ENCODE results near the gene FHL5. TPM values are rescaled to one million over a fixed set of nuclear protein-coding genes. Genes with fewer than 3 reads are reported as not detected.
A peak's percentile ranks its signal among the peaks of the same experiment; 100 is the strongest.
"Not testable (repeated sequence)": the region's sequence is repeated elsewhere in the genome, so short reads cannot be mapped to it uniquely, and the experiment has no call there.

Gene FHL5, protein sequence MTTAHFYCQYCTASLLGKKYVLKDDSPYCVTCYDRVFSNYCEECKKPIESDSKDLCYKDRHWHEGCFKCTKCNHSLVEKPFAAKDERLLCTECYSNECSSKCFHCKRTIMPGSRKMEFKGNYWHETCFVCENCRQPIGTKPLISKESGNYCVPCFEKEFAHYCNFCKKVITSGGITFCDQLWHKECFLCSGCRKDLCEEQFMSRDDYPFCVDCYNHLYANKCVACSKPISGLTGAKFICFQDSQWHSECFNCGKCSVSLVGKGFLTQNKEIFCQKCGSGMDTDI
- 0.27 TPM for polyA plus RNA-seq (ENCODE audit: insufficient read length)
- long read RNA-seq, donor 1: 0 reads
- long read RNA-seq, donor 2: 0 reads
- long read RNA-seq, donor 3: 0 reads
- long read RNA-seq, donor 4: 0 reads
- long read RNA-seq, donor 5: 0 reads
- long read RNA-seq, donor 6: 0 reads
- long read RNA-seq, donor 7: 0 reads
- long read RNA-seq, donor 8: 0 reads

DNA sequence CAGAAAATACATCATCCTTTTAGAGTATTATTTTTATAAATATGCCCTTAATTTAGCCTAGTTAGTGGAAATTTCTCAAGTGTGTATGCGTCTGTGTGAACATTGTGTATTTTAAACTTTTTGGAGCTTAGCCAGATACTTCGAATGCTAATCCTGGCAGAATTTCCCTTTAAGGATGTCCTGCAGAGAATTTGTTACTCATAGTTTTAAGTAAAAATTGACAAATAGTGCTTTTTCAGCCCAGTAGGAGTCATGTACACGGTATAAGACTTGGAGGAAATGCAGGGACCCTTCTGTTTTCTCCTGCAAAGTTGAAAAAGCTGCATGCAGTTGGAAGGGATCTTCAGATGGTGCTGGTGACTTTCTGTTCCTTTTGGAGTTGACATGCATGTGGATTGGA lies at the start of gene FHL5:
Gene FHL5 (plus strand): TSS at position 243 of the 400 bp plus-strand sequence. CDS start 40,486 bp downstream, outside the sequence.
- DNase-seq: no peak

- DNase-seq: no peak
Observed at GRCh38 chr6:96520171-96521115, 42.5 kb upstream of the FHL5 start.

GRCh38 chr6:96521306-96521643 lies 41.7 kb upstream of the FHL5 start:
- no peak for DNase-seq

DNA sequence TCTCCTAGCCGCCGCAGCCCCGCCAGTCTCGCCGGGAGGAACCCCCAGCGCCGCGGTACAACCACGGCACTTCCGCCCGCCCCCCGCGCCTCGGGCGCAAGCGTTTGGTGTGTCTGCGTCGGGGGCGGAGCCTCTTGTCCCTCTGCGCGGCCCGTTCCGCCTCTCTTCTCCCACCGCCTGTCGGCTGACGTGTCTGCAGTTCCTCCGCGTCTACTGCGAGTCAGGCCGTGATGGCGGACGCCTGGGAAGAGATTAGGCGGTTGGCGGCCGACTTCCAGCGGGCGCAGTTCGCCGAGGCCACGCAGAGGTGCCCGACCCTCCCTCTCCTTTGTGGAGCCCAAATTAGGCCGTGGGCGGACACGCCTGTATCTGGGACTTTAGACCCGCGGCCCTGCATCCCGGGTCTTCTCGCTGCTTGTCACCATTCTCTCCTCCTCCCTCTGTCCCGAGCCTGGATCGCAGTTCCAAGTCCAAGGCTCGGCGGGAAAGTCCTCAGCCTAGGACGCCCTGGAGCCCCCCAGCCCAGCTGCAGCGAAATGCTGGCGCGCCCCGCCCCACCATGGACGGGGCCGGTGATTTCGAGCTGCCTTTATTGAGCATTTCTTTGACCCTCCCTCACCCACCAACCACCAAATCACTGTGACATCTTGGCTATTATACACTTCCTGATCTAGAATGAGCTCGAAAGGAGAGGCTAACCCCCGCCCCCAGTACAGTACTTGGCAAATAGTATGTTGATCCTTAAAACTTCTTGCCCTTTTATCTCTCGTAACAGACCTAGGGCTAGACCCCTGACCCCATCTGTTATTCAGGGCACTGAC lies 41.1 kb upstream of the FHL5 start, which contains the start of gene UFL1:
Gene UFL1 (plus strand): TSS at position 163 of the 821 bp plus-strand sequence. CDS start 68 bp downstream, at position 231.
- peak; percentile 94 for DNase-seq

- DNase-seq: peak; percentile 43
Observed at GRCh38 chr6:96522465-96523009, 40.4 kb upstream of the FHL5 start.

GRCh38 chr6:96528193-96528592 lies 34.7 kb upstream of the FHL5 start:
- no peak for DNase-seq

DNA sequence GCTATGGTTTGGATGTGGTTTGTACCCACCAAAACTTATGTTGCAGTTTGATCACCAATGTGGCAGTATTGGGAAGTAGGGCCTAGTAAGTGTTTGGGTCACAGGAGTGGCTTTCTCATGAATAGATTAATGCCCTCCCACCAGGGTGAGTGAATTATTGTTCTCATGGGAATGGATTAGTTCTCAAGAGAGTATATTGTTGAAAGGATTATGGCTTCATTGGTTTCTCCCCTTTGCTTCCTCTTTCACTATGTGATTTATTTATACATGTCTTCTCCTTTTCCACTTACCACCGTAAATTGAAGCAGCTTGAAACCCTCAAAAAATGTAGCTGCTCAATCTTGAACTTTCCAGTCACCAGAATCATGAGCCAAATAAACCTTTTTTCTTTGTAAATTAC lies 30.5 kb upstream of the FHL5 start:
- no peak for DNase-seq

- no peak for DNase-seq
Observed at GRCh38 chr6:96537726-96538125, 25.2 kb upstream of the FHL5 start.

- no peak for DNase-seq
Observed at GRCh38 chr6:96542702-96543101, 20.2 kb upstream of the FHL5 start.

DNA sequence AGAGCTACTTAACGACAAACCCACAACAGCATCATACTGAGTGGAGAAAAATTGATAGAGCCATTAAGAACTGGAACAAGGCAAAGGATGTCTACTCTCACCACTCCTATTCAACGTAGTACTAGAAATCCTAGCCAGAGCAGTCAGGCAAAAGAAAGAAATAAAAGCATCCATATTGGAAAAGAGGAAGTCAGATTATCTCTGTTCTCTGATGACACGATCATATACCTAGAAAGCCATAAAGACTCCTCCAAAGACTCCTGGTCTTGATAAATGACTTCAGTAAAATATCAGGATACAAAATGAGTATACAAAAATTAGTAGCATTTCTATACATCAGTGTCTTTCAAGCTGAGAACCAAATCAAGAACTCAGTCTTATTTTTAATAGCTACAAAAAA lies 17.0 kb upstream of the FHL5 start:
- no peak for DNase-seq

- DNase-seq: no peak
Observed at GRCh38 chr6:96547654-96548053, 15.3 kb upstream of the FHL5 start.

- no peak for DNase-seq
Observed at GRCh38 chr6:96554558-96554957, 8.4 kb upstream of the FHL5 start.

GRCh38 chr6:96559740-96560139 lies 3.2 kb upstream of the FHL5 start:
- not testable (repeated sequence) for DNase-seq

DNA sequence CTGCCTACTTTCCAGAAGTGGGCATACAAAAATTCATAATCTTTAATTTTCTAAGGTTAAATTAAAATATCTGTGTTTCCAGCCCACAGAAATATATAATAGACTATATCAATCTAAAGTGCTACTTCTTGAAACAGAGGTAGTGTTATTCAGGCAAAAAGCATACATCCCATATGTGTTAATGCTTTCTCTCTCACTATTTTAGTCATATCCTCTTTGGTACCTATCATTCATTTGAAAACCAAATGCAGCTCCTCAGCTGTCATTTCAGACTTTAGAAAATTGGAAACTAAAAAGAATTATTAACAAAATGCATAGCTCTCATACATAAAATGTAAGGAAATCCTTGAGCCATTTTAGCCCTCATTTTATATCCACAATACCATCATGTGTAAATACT lies 925 bp downstream of the FHL5 start:
- no peak for DNase-seq

DNA sequence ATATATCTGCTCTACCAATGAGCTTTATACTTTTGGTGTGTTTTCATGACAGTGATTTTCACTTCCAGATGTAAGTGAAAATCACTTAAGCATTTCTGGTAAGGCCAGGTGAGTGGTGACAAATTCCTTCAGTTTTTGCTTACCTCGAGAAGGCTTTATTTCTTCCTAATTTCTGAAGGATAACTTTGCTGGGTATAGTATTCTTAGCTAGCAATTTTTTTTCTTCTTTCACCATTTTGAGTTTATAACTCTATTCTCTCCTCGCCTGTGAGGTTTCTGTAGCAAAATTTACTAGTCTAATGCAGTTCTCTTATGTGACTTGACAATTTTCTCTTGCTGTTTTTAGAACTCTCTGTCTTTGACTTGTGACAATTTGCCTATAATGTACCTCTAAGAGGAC lies 7.1 kb downstream of the FHL5 start:
- no peak for DNase-seq

DNA sequence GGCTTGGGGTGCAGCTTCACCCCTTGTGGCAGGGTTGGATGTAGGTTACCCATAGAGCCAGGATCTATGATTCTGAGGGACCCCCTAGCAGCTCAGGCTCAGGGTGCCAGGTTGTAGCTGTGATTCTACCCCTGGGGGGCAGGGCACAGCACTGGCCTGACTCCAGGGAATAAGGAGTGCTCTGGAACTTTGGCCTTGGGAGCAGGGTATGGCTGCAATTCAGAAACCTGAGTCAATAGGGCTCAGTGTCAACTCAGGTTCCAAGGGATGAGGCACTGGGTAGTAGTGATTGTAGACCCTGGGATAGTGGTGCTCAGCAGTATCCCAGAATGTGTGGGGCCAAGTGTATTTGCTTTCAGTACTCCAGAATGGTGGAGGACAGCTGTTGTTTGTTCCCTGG lies 8.6 kb downstream of the FHL5 start:
- no peak for DNase-seq

GRCh38 chr6:96575359-96575758 lies 12.4 kb downstream of the FHL5 start:
- no peak for DNase-seq

- no peak for DNase-seq
Observed at GRCh38 chr6:96576221-96576620, 13.3 kb downstream of the FHL5 start.

- no peak for DNase-seq
Observed at GRCh38 chr6:96582021-96582420, 19.1 kb downstream of the FHL5 start.

DNA sequence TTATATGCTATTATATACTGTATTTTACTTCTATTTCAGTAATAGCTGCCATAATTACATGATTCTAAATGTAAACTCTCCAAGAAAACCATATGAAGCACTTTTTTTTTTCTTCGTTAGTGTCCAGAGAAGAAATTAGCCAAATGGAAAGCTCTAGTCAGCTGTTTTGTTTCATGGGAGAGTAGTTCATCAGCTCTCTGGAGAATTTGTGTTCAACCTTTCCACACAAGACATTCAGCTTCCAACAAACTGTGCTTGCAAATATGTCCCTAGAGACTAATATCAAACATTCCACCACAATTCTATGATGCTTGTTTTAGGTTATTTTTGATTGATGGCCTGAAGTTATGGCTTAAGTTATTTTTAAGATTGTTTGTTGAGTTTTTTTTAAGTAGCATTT lies 19.5 kb downstream of the FHL5 start:
- DNase-seq: peak; percentile 14

GRCh38 chr6:96604420-96604819 lies 41.5 kb downstream of the FHL5 start:
- DNase-seq: no peak

GRCh38 chr6:96608074-96608473 lies 45.1 kb downstream of the FHL5 start:
- no peak for DNase-seq
